HUES64 (cell line): Measurements from ENCODE around the gene EIF3D.

Source experiments
- H3K27ac ChIP-seq: 2 replicates; pipeline ENCODE4 v1.7.0; 2013; ENCODE audit warnings: low read depth, low read length, inconsistent platforms
- H3K27me3 ChIP-seq: 2 replicates; pipeline ENCODE4 v1.6.1; 2013; ENCODE audit warnings: mild to moderate bottlenecking, low read length; ENCODE audit not compliant: insufficient read depth
- H3K36me3 ChIP-seq: 2 replicates; pipeline ENCODE4 v1.6.1; 2013; ENCODE audit warnings: mild to moderate bottlenecking, low read length; ENCODE audit not compliant: insufficient read depth
- H3K4me1 ChIP-seq: 2 replicates; pipeline ENCODE4 v1.6.1; 2013; ENCODE audit warnings: mild to moderate bottlenecking, low read length, moderate library complexity; ENCODE audit not compliant: insufficient read depth
- H3K4me3 ChIP-seq: 2 replicates; pipeline ENCODE4 v1.5.1; 2013; ENCODE audit warnings: mild to moderate bottlenecking, low read length, moderate library complexity
- H3K9ac ChIP-seq: 2 replicates; pipeline ENCODE4 v1.6.1; 2013; ENCODE audit warnings: mild to moderate bottlenecking, low read depth, low read length
- H3K9me3 ChIP-seq: 2 replicates; pipeline ENCODE4 v1.6.1; 2013; ENCODE audit warnings: low read depth, low read length; ENCODE audit not compliant: insufficient read depth
- WGBS: fragments of 150-250, 120-280 bp; methylation state at CpG from one replicate; pipeline ENCODE4 v1.1.7; 2013; ENCODE audit warnings: missing lambda C conversion rate; 5-methylcytosine and 5-hydroxymethylcytosine counted together

The EIF3D gene

GRCh38 chr22:36472689-36473088 lies 56.3 kb downstream of the EIF3D start:
- H3K9ac ChIP-seq: no peak overlapping the region
- no peaks in the 10 kb centered on the region for H3K27me3 ChIP-seq
- H3K27ac ChIP-seq: no peak overlapping the region
- no peaks in the 10 kb centered on the region for H3K4me1 ChIP-seq
- no peak overlapping the region for H3K4me3 ChIP-seq
- WGBS: 91% methylated on average over 13 of the region's 13 CpGs
- no peaks in the 10 kb centered on the region for H3K9me3 ChIP-seq
- H3K36me3 ChIP-seq: peaks cover 58% of the 10 kb centered on the region

GRCh38 chr22:36471341-36471821 lies 57.6 kb downstream of the EIF3D start:
- Histone ChIP-seq H3K36me3 (peaks cover 52% of the 10 kb centered on the region), H3K27me3 (no peaks in the 10 kb centered on the region), H3K4me3 (no peak overlapping the region), H3K9me3 (no peaks in the 10 kb centered on the region), H3K4me1 (no peaks in the 10 kb centered on the region), H3K9ac (no peak overlapping the region), H3K27ac (no peak overlapping the region)
- WGBS: 93% methylated on average over 14 of the region's 14 CpGs

GRCh38 chr22:36470994-36471331 lies 58.0 kb downstream of the EIF3D start:
- H3K9ac ChIP-seq: no peak overlapping the region
- WGBS: 94% methylated on average over 10 of the region's 10 CpGs
- no peaks in the 10 kb centered on the region for H3K9me3 ChIP-seq
- H3K27me3 ChIP-seq: no peaks in the 10 kb centered on the region
- H3K4me1 ChIP-seq: no peaks in the 10 kb centered on the region
- no peak overlapping the region for H3K4me3 ChIP-seq
- no peak overlapping the region for H3K27ac ChIP-seq
- peaks cover 48% of the 10 kb centered on the region for H3K36me3 ChIP-seq

GRCh38 chr22:36470162-36470993 lies 58.6 kb downstream of the EIF3D start:
- Histone ChIP-seq H3K9ac (peak overlapping the region; percentile 56; the same call in 1 of the 2 replicates), H3K27ac (no peak overlapping the region), H3K9me3 (no peaks in the 10 kb centered on the region), H3K36me3 (peaks cover 42% of the 10 kb centered on the region), H3K4me1 (no peaks in the 10 kb centered on the region), H3K4me3 (no peak overlapping the region), H3K27me3 (no peaks in the 10 kb centered on the region)
- 60% methylated on average over 13 of the region's 14 CpGs for WGBS

GRCh38 chr22:36469094-36469710 lies 59.8 kb downstream of the EIF3D start:
- H3K36me3 ChIP-seq: peaks cover 34% of the 10 kb centered on the region; the same call in 1 of the 2 replicates
- no peaks in the 10 kb centered on the region for H3K4me1 ChIP-seq
- 94% methylated on average over 14 of the region's 14 CpGs for WGBS
- no peaks in the 10 kb centered on the region for H3K27me3 ChIP-seq
- H3K27ac ChIP-seq: no peak overlapping the region
- H3K4me3 ChIP-seq: no peak overlapping the region
- H3K9me3 ChIP-seq: no peaks in the 10 kb centered on the region
- no peak overlapping the region for H3K9ac ChIP-seq

GRCh38 chr22:36467946-36468345 lies 61.0 kb downstream of the EIF3D start:
- no peak overlapping the region for H3K9ac ChIP-seq
- H3K4me1 ChIP-seq: no peaks in the 10 kb centered on the region
- no peak overlapping the region for H3K27ac ChIP-seq
- 95% methylated on average over 7 of the region's 7 CpGs for WGBS
- H3K9me3 ChIP-seq: no peaks in the 10 kb centered on the region
- H3K36me3 ChIP-seq: peaks cover 25% of the 10 kb centered on the region; the same call in 1 of the 2 replicates
- no peak overlapping the region for H3K4me3 ChIP-seq
- H3K27me3 ChIP-seq: no peaks in the 10 kb centered on the region

- WGBS: 95% methylated on average over 13 of the region's 14 CpGs
These were observed 61.7 kb downstream of the EIF3D start for GRCh38 chr22:36467042-36467810.

GRCh38 chr22:36466258-36466657 lies 62.7 kb downstream of the EIF3D start:
- H3K27me3 ChIP-seq: no peaks in the 10 kb centered on the region
- H3K4me1 ChIP-seq: peaks cover 8% of the 10 kb centered on the region
- H3K9me3 ChIP-seq: no peaks in the 10 kb centered on the region
- H3K4me3 ChIP-seq: no peak overlapping the region
- 0 out of 2 replicates have a peak, but pooled peaks cover 16% of the 10 kb centered on the region for H3K36me3 ChIP-seq
- 93% methylated on average over 7 of the region's 7 CpGs for WGBS
- H3K27ac ChIP-seq: no peak overlapping the region
- no peak overlapping the region for H3K9ac ChIP-seq

More at GRCh38 chr22:36467042-36467810, 61.7 kb downstream of the EIF3D start:
- Histone ChIP-seq H3K4me3 (no peak overlapping the region), H3K9me3 (no peaks in the 10 kb centered on the region), H3K27me3 (no peaks in the 10 kb centered on the region), H3K9ac (no peak overlapping the region), H3K27ac (no peak overlapping the region), H3K36me3 (peaks cover 20% of the 10 kb centered on the region; the same call in 1 of the 2 replicates), H3K4me1 (peaks cover 4% of the 10 kb centered on the region; the same call in 1 of the 2 replicates)

- Histone ChIP-seq H3K9me3 (no peaks in the 10 kb centered on the region), H3K9ac (0 out of 2 replicates have a peak overlapping the region, but pooled peaks have one; percentile 6), H3K4me3 (no peak overlapping the region), H3K4me1 (peaks cover 8% of the 10 kb centered on the region), H3K36me3 (0 out of 2 replicates have a peak, but pooled peaks cover 10% of the 10 kb centered on the region), H3K27ac (no peak overlapping the region), H3K27me3 (no peaks in the 10 kb centered on the region)
- 89% methylated on average over 25 of the region's 25 CpGs for WGBS
These were observed 63.5 kb downstream of the EIF3D start for GRCh38 chr22:36465232-36466021.

GRCh38 chr22:36464715-36465231 lies 64.2 kb downstream of the EIF3D start:
- Histone ChIP-seq H3K4me1 (peaks cover 9% of the 10 kb centered on the region), H3K9me3 (no peaks in the 10 kb centered on the region), H3K27ac (no peak overlapping the region), H3K9ac (no peak overlapping the region), H3K4me3 (no peak overlapping the region), H3K27me3 (no peaks in the 10 kb centered on the region), H3K36me3 (0 out of 2 replicates have a peak, but pooled peaks cover 10% of the 10 kb centered on the region)
- 91% methylated on average over 20 of the region's 20 CpGs for WGBS
